Fibroblast of lung (primary cell): ENCODE measurements around the gene MACF1.

Source experiments
- EZH2 ChIP-seq: IDR thresholded peaks from 2 replicates; pipeline ENCODE4 v1.5.1; 2012; ENCODE audit warnings: low read length, control low read depth, mild to moderate bottlenecking; ENCODE audit errors: missing control alignments
- TF ChIP-seq, protein P1 (sequence below), 2 donors: IDR thresholded peaks in 1 of 2; conservative IDR thresholded peaks in 1 of 2; 1 replicate in 1 of 2; 2 replicates in 1 of 2; pipeline ENCODE4 v1.5.1; 2011 to 2012; ENCODE audit warnings: low read length in 2 of 2, control low read depth in 1 of 2, inconsistent platforms in 1 of 2, low read depth in 1 of 2, mild to moderate bottlenecking in 1 of 2

DNA sequence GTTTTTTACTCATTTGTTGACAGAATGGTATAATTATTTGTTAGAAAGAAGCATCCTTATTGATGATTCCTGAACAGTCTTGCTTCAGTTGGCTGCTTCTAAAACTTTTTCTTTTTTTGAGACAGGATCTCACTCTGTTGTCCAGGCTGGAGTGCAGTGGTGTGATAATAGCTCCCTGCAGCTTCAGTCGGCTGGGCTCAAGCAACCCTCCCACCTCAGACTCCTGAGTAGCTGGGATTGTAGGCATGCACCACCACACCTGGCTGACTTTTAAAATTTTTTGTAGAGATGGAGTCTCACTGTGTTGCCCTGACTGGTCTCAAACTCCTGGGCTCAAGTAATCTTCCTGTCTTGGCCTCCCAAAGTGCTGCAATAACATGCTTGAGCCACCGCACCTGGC is 38.8 kb downstream of the MACF1 start:
- TF ChIP-seq EZH2 = no peak
- TF ChIP-seq, protein P1, sequence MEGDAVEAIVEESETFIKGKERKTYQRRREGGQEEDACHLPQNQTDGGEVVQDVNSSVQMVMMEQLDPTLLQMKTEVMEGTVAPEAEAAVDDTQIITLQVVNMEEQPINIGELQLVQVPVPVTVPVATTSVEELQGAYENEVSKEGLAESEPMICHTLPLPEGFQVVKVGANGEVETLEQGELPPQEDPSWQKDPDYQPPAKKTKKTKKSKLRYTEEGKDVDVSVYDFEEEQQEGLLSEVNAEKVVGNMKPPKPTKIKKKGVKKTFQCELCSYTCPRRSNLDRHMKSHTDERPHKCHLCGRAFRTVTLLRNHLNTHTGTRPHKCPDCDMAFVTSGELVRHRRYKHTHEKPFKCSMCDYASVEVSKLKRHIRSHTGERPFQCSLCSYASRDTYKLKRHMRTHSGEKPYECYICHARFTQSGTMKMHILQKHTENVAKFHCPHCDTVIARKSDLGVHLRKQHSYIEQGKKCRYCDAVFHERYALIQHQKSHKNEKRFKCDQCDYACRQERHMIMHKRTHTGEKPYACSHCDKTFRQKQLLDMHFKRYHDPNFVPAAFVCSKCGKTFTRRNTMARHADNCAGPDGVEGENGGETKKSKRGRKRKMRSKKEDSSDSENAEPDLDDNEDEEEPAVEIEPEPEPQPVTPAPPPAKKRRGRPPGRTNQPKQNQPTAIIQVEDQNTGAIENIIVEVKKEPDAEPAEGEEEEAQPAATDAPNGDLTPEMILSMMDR (conservative IDR thresholded peaks at IDR 0.05 in 1 of 2, IDR thresholded peaks at IDR 0.05 in 1 of 2; ENCODE audit: low read depth in 1 of 2, low read length in 2 of 2) = no peak
